ENCODE results near the gene CA10.

CA10 gene

GRCh38 chr17:51630101-51630671 is 528.3 kb downstream of the CA10 start:
- DNase-seq, result no peak

GRCh38 chr17:51629232-51629631 is 529.3 kb downstream of the CA10 start:
- no peak for DNase-seq

DNA sequence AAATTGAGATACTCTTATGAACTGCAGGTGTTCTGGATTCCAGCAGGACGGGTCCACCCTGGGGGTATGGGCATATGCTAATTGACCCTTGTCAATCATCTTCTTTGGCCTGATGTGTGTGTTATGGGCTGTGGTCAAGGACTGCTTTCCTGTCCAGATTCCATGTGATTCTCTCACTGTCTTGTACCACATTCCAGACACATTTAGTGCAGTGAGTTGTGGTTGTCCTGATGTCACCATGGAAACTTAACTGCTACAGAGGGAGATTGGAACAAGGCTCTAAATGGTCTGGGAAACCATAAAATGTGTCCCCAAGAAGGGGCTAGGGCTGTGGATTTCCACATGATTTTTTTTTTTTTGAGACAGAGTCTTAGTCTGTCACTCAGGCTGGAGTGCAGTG is 530.7 kb downstream of the CA10 start:
- DNase-seq, result no peak

DNA sequence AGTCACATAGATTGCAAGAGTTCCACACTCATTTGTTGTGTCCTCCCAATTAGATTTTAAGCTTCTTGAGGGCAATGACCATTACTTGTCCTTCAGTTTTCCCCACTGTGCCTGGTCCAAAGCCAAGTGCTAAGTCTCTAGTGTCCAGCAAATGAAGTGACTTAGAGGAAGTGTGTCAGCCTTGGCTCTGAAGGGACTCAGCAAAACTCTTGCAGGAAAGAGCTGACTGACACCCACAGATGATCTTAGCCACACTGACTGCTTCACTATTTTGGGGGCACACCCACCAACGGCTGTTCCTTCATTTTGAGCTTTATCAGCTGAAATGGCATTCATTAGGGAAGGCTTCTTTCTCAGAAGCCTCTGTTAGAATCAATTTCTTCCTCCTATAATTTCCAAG is 540.0 kb downstream of the CA10 start:
- no peak for DNase-seq

- DNase-seq, result no peak
Observed at GRCh38 chr17:51617986-51618385, 540.5 kb downstream of the CA10 start.

- no peak for DNase-seq
Observed at GRCh38 chr17:51613255-51613654, 545.3 kb downstream of the CA10 start.

DNA sequence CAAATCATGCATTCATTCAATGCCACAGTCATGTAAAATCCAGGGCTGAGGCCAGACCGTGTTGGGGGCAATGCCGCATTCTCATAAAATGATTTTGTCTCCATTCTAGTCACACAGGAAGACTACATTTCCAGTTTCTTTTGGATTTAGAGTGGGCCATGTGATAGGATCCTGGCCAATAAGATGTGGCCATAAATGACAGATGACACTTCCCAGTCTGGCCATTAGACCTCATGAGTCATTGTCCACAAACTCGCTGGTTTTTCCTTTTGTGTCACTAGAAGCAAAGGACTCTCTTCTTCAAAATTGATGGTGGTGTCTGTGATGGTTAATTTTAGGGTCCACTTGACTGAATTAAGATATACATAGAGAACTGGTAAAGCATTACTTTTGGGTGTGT is 545.8 kb downstream of the CA10 start:
- DNase-seq, result no peak

- no peak for DNase-seq
Observed at GRCh38 chr17:51611585-51611984, 546.9 kb downstream of the CA10 start.

- DNase-seq, result no peak
Observed at GRCh38 chr17:51610834-51611233, 547.7 kb downstream of the CA10 start.

DNA sequence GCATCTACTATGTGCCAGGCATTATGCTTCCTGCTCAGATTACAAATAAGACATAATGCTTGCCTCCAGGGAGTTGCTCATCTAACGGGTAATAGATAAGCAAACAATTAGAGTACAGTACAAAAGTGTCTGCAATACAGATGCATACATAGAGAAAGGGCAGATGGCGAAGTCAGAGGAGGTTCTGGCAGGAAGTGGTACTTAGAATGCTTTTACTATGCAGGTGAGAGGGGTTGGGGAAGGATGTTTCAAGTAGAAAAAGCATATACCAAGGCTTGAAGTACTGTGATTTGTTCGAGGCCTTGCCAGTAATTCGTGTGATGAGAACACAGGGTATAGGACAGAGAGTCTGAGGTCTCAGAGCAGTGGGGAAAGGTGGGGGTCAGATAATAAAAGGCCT is 548.4 kb downstream of the CA10 start:
- DNase-seq, result no peak

DNA sequence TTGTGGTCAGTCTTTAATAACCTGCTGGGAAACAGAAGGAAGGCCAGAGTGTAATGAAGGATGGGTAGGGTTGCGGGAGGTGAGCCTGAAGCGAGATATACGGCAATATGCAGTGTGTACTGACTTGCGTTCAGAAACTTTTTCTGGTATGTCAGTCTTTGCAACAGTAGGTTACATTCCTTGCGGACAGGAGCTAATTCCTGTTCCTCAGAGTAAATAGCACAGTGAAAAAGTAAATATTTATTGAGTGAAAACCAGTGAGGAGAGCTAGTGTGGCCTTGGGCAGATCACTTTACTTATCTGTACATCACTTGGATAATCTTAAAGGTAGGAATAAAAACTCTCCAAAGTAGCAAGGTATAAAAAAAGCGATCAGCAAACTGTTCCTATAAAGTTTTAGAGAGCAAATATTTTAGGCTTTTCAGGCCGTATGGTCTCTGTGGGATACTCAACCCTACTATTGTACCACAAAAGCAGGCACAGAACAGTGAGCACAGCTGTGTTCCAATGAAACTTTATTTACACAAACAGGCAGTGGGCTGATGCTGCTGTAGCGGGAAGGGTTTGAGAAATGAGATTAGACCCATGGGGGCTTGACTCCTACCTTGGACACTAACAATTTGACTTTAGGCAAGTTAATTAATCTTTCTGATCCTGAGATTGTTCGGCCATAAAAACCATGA is 550.1 kb downstream of the CA10 start:
- no peak for DNase-seq

DNA sequence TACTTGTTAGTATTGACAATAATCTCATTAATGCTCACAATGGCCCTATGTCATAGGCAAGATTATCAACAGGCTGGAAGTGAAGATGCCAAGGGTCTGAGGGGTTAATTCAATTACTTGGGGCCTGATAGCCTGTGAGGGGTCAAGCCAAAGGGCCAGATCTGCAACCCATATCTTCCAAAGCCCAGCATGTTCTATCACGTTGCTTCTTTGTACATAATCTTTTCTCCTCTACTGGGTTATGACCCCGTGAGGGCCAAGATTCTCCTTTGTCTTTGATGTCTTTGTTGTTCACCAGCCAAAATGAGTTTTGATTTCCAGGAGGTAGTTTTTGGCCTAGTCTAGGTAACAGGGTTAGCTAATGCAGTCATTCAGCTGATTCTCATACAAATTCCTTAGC is 551.0 kb downstream of the CA10 start:
- no peak for DNase-seq

DNA sequence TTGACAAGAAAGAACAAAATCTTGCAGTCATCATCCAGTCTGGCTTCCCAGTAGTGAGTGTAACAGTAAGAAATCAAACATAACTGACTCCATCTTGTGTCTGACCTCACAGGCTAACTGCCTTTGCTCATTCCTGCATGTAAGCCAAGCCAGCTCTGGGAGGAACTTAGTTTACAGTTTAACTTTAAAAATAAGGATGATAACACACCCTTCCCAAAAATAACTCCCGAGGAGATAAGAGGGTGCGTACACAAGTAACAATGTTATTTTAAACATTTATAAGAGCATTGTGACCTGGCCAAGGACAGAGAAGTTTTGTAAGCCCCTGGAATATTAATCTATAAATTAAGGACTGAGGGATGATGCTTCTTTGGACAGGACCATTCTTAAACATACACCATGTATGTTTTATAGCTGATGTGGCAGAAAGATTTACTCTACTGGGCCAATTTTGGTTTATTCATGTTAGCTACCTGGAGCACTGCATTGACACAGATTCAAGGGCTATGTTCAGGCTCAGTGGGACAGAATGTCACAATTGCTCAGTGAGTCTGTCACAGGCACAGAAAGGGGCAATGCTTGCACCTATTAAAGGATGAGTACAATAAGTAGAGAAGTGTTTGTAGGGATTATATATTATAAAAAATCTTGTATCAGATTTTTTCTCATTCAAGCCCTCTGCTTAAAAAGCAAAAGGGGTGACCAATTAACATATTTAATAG is 554.1 kb downstream of the CA10 start:
- DNase-seq, result no peak

- DNase-seq, result no peak
Observed at GRCh38 chr17:51601622-51602261, 556.8 kb downstream of the CA10 start.

GRCh38 chr17:51598824-51599223 is 559.7 kb downstream of the CA10 start:
- no peak for DNase-seq

DNA sequence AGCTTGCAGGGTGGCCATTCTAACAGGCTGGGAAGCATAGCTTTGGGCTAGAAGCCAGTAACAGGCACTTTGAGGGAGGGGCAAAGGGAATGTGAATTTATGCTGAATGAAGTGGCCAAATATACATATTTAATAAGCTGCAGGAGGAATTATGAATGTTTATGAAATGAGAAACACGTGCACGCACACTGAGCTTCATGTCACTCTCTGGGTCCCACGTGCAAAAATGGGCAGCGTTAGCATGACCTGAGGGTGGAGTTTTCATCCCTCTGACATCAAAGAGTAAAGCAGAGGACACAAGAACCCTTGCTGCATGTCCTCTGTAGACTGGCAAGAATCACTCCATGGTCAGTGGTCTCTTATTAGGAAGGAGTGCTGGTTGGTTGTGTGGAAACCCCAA is 561.2 kb downstream of the CA10 start:
- no peak for DNase-seq

- DNase-seq, result no peak
Observed at GRCh38 chr17:51595826-51596398, 562.6 kb downstream of the CA10 start.

DNA sequence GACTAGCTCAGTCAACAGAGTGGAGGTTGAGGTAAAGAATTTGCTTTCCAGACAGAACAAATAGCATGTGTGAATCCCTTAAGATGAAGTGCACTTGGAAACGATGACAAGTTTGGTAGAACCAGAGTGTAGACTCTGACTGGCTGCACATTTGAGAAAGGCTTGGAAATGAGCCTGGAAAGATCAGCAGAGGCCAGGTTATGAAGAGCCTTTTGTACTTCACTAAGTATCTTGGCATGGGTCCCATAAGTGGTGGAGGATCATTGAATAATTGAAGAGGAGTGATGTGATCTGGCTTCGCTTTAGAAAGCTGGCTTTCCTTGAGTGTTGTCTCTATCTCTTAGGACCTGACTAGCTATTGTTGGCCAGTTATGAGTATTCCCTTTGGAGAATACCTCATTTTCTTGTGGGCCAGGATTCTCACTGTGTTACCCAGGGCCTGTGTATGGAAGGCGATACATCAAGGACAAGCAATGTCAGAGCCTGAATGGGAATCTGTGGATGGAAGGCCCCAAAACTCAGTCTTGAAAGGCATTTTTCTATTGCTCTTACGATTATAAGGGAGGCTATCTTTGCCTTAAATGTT is 568.4 kb downstream of the CA10 start:
- DNase-seq, result no peak

DNA sequence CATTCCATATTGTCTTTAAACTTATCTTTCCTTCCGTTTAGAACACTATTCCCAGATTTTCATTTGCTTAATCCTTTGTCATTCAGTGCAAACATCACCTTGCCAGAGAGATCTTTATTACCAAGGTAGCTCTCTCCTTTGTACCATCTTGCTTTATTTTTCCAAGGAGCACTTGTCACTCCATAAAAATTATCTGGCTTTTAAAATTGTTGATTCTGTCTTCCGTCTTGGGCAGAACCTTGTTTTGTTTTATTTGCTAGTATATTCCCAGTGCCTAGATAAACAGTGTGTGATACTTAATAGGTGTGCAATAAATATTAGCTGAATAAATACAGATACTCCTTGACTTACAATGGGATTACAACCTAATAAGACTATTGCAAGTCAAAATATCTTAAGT is 570.5 kb downstream of the CA10 start:
- DNase-seq, result no peak

- DNase-seq, result no peak
Observed at GRCh38 chr17:51587516-51587915, 571.0 kb downstream of the CA10 start.

DNA sequence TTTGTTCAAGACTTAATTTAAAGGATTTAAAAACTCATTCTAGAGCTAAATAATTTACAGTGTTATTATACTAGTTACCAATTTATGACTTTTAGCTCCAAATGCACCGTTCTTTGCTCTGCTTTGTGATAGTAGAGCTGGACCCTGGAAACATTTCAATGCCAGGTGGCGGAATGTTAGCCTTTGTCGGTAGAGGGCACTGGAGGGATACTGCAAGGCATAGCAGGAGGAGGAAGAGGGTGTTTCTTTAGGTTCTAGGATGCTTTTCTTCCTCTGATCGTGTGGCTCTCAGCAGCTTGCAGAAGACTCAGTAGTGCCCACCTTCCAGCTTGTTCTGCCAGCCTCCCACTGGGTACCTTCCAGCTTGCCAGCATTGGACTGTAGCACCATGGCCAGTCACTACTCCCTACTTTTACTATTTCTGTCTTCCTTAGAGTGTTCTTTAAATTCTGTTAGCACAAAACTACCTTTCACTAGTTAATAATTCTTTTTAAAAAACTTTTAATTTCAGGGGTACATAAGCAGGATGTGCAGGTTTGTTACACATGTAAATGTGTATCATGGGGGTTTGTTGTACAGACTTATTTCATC is 572.9 kb downstream of the CA10 start:
- no peak for DNase-seq

GRCh38 chr17:51580869-51581268 is 577.6 kb downstream of the CA10 start:
- no peak for DNase-seq
